Glomerular visceral epithelial cell (primary cell): ENCODE data around the gene PHAF1.

Source experiments
- DNase-seq: peaks from one replicate; pipeline ENCODE4 v3.0.0-alpha.2; 2016; ENCODE audit errors: extremely low spot score

Gene PHAF1

GRCh38 chr16:67195676-67196075 lies 85.9 kb downstream of the PHAF1 start:
- no peak for DNase-seq

GRCh38 chr16:67196881-67197280 lies 87.1 kb downstream of the PHAF1 start:
- no peak for DNase-seq

DNA sequence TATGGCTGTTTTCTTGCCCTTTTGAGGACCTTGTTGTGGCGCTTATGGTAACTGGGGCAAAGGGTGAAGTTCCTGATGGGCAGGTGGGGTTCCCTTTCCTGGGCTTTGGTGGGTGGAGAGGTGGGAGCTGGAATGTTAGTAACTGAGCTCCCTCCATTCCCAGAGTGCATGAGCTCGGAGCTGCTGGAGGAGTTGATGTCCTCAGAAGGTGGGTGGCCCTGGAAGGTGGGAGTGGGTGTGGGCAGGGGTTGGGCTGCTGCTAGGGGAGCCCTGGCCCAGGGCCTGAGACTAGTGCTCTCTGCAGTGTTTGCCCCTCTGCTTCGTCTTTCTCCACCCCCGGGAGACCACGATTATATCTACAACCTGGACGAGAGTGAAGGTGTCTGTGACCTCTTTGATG lies 88.0 kb downstream of the PHAF1 start:
- no peak for DNase-seq
